IPS-15b (cell line): ENCODE measurements around the gene KLF17.
"Not testable (repeated sequence)": the region's sequence is repeated elsewhere in the genome, so short reads cannot be mapped to it uniquely, and the experiment has no call there.

Source experiments
- H3K27me3 ChIP-seq: one replicate; pipeline ENCODE4 v1.6.1; 2013; ENCODE audit warnings: low read length; ENCODE audit not compliant: control insufficient read depth, insufficient read depth
- H3K36me3 ChIP-seq: one replicate; pipeline ENCODE4 v1.6.1; 2013; ENCODE audit warnings: low read length; ENCODE audit not compliant: control insufficient read depth, insufficient read depth
- H3K4me1 ChIP-seq: one replicate; pipeline ENCODE4 v1.6.1; 2013; ENCODE audit warnings: mild to moderate bottlenecking, low read length; ENCODE audit not compliant: control insufficient read depth, insufficient read depth
- H3K4me3 ChIP-seq: one replicate; pipeline ENCODE4 v1.5.1; 2013; ENCODE audit warnings: low read depth, low read length
- H3K9ac ChIP-seq: one replicate; pipeline ENCODE4 v1.6.1; 2013; ENCODE audit warnings: low read depth, mild to moderate bottlenecking, low read length
- H3K9me3 ChIP-seq: one replicate; pipeline ENCODE4 v1.6.1; 2013; ENCODE audit warnings: mild to moderate bottlenecking, low read length; ENCODE audit not compliant: control insufficient read depth, insufficient read depth

Gene KLF17

GRCh38 chr1:44139565-44139964, 20.9 kb downstream of the KLF17 start:
- not testable (repeated sequence) for H3K27me3 ChIP-seq, H3K4me3 ChIP-seq, H3K9me3 ChIP-seq, H3K36me3 ChIP-seq, H3K9ac ChIP-seq, H3K4me1 ChIP-seq

- Histone ChIP-seq H3K4me1 (no peaks in the 10 kb centered on the region), H3K9me3 (no peaks in the 10 kb centered on the region), H3K27me3 (no peaks in the 10 kb centered on the region), H3K4me3 (no peak within 1 kb of the TSS), H3K36me3 (no peaks in the 10 kb centered on the region), H3K9ac (no peak within 1 kb of the TSS)
These were observed 22.9 kb downstream of the KLF17 start, which contains the start of gene KLF18 for GRCh38 chr1:44141531-44141930. TSS of gene KLF18 (minus strand) at chr1:44141631. CDS start at chr1:44141631, 0 bp downstream.

GRCh38 chr1:44144962-44145756, 26.5 kb downstream of the KLF17 start:
- Histone ChIP-seq H3K27me3 (no peaks in the 10 kb centered on the region), H3K36me3 (no peaks in the 10 kb centered on the region), H3K9ac (no peak overlapping the region), H3K9me3 (no peaks in the 10 kb centered on the region), H3K4me1 (no peaks in the 10 kb centered on the region), H3K4me3 (no peak overlapping the region)

GRCh38 chr1:44146536-44147361, 28.1 kb downstream of the KLF17 start:
- H3K9me3 ChIP-seq = no peaks in the 10 kb centered on the region
- no peak overlapping the region for H3K4me3 ChIP-seq
- no peaks in the 10 kb centered on the region for H3K4me1 ChIP-seq
- no peaks in the 10 kb centered on the region for H3K27me3 ChIP-seq
- no peak overlapping the region for H3K9ac ChIP-seq
- no peaks in the 10 kb centered on the region for H3K36me3 ChIP-seq

GRCh38 chr1:44147582-44147981, 29.0 kb downstream of the KLF17 start:
- no peaks in the 10 kb centered on the region for H3K9me3 ChIP-seq
- no peak overlapping the region for H3K4me3 ChIP-seq
- H3K36me3 ChIP-seq = no peaks in the 10 kb centered on the region
- H3K27me3 ChIP-seq = no peaks in the 10 kb centered on the region
- H3K9ac ChIP-seq = no peak overlapping the region
- no peaks in the 10 kb centered on the region for H3K4me1 ChIP-seq

- no peak overlapping the region for H3K9ac ChIP-seq
- H3K9me3 ChIP-seq = no peaks in the 10 kb centered on the region
- no peaks in the 10 kb centered on the region for H3K36me3 ChIP-seq
- H3K4me3 ChIP-seq = no peak overlapping the region
- no peaks in the 10 kb centered on the region for H3K27me3 ChIP-seq
- H3K4me1 ChIP-seq = peaks cover 7% of the 10 kb centered on the region
These were observed 32.7 kb downstream of the KLF17 start for GRCh38 chr1:44151332-44151731.

- Histone ChIP-seq H3K4me3 (no peak overlapping the region), H3K27me3 (no peaks in the 10 kb centered on the region), H3K9ac (no peak overlapping the region), H3K36me3 (no peaks in the 10 kb centered on the region), H3K9me3 (no peaks in the 10 kb centered on the region), H3K4me1 (peaks cover 7% of the 10 kb centered on the region)
These were observed 33.2 kb downstream of the KLF17 start for GRCh38 chr1:44151808-44152207.

GRCh38 chr1:44152692-44153091, 34.1 kb downstream of the KLF17 start:
- Histone ChIP-seq H3K27me3 (no peaks in the 10 kb centered on the region), H3K4me1 (peaks cover 7% of the 10 kb centered on the region), H3K9ac (no peak overlapping the region), H3K4me3 (no peak overlapping the region), H3K36me3 (no peaks in the 10 kb centered on the region), H3K9me3 (no peaks in the 10 kb centered on the region)

- H3K4me1 ChIP-seq = peaks cover 7% of the 10 kb centered on the region
- H3K9me3 ChIP-seq = no peaks in the 10 kb centered on the region
- no peak overlapping the region for H3K4me3 ChIP-seq
- no peaks in the 10 kb centered on the region for H3K27me3 ChIP-seq
- no peak overlapping the region for H3K9ac ChIP-seq
- no peaks in the 10 kb centered on the region for H3K36me3 ChIP-seq
These were observed 35.4 kb downstream of the KLF17 start for GRCh38 chr1:44154049-44154448.

- Histone ChIP-seq H3K9me3 (no peaks in the 10 kb centered on the region), H3K4me3 (no peak overlapping the region), H3K4me1 (peaks cover 7% of the 10 kb centered on the region), H3K9ac (no peak overlapping the region), H3K27me3 (no peaks in the 10 kb centered on the region), H3K36me3 (no peaks in the 10 kb centered on the region)
These were observed 39.3 kb downstream of the KLF17 start for GRCh38 chr1:44157903-44158302.

GRCh38 chr1:44158871-44159270, 40.2 kb downstream of the KLF17 start:
- Histone ChIP-seq H3K9me3 (no peaks in the 10 kb centered on the region), H3K4me1 (peaks cover 7% of the 10 kb centered on the region), H3K27me3 (no peaks in the 10 kb centered on the region), H3K4me3 (no peak overlapping the region), H3K9ac (no peak overlapping the region), H3K36me3 (no peaks in the 10 kb centered on the region)

GRCh38 chr1:44161546-44161945, 42.9 kb downstream of the KLF17 start:
- Histone ChIP-seq H3K4me3 (no peak overlapping the region), H3K9ac (no peak overlapping the region), H3K4me1 (no peaks in the 10 kb centered on the region), H3K9me3 (no peaks in the 10 kb centered on the region), H3K36me3 (no peaks in the 10 kb centered on the region), H3K27me3 (no peaks in the 10 kb centered on the region)
